ENCODE data around the gene GCN1. TPM values are rescaled to one million over a fixed set of nuclear protein-coding genes. Genes with fewer than 3 reads are reported as not detected.

The GCN1 gene
- total and polyA plus RNA-seq, 2 of the 8 experiments (the other 6 are each of a cell fraction or from before 2014, with no cell fraction given): 61.4 to 133 TPM

DNA sequence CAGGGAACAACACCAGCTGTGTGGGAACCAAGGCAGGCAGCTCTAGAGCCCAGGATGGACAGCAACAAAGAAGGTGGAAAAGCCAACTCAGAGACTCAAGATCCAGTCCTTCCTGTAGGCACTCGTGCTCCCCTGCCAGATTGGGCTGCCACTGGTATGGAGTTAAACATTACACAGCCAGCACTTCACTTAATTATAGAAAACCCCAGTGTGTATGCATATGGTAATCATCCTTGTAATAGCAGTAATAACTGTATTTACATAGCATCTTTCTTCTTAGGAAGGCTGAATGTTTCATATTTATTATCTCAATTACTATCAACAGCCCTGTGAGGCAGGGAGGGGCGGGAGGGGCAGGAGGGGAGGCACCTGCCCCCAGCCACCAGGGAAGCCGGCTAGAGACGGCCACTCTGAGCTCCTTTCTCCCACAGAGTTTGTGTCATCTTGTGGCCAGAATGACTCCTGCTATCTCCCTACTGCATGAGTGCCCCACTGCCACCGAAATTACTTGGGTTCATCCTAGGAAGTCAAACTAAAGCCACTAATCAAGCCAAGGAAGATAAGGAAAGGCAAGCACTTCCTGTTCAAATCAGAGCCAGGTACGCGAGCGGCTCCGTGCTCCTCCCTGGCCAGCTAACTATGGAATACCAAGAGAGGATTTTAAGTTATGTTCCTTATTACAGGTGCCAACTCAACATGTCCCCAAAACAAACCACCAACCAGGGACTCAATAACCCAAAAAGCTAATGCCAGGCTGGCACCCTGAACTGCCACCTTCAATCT lies 62.3 kb downstream of the GCN1 start:
- Histone ChIP-seq H4K8ac (ENCODE audit: extremely low read depth, insufficient read depth, low read length) (no peak overlapping the region), H2BK15ac (ENCODE audit: low read length) (no peak overlapping the region), H3K36me3 (ENCODE audit: control insufficient read depth in 2 of 4, insufficient read depth in 4 of 4, low read length in 3 of 4) (peaks cover 65 to 98% (median 87%) of the 10 kb centered on the region in 4 experiments), H3K4ac (replicated peaks; ENCODE audit: insufficient read length, low read depth, low read length) (no peak overlapping the region), H3K27ac (ENCODE audit: low read depth, low read length) (no peak overlapping the region), H3K56ac (replicated peaks; ENCODE audit: insufficient read length, low read depth, low read length) (no peak overlapping the region), H3K23me2 (ENCODE audit: low read depth, low read length) (no peaks in the 10 kb centered on the region), H4K20me1 (replicated peaks in 1 of 2; ENCODE audit: control insufficient read depth in 1 of 2, insufficient read depth in 2 of 2, low read length in 2 of 2) (peaks cover 0 to 6% of the 10 kb centered on the region in 2 experiments), H2AK5ac (ENCODE audit: low read depth, low read length) (no peak overlapping the region), H3K27me3 (replicated peaks in 1 of 4; ENCODE audit: control insufficient read depth in 3 of 4, extremely low read depth in 1 of 4, insufficient read depth in 3 of 4, low read length in 3 of 4) (no peaks in the 10 kb centered on the region; a peak in 1 of 7 replicates), H2BK5ac (ENCODE audit: low read depth, low read length) (no peak overlapping the region), H3K23ac (ENCODE audit: insufficient read length) (no peak overlapping the region), H3K4me2 (ENCODE audit: insufficient read depth in 1 of 2, low read depth in 2 of 2, low read length in 2 of 2) (no peak overlapping the region), H3K9me3 (ENCODE audit: insufficient read depth in 2 of 2, low read depth in 1 of 2, low read length in 1 of 2) (no peaks in the 10 kb centered on the region), H4K91ac (replicated peaks; ENCODE audit: insufficient read length, low read length) (no peak overlapping the region), H3K79me2 (ENCODE audit: control insufficient read depth in 1 of 2, insufficient read depth in 2 of 2, low read length in 2 of 2) (no peaks in the 10 kb centered on the region), H2BK12ac (ENCODE audit: low read depth, low read length) (no peak overlapping the region), H2BK120ac (replicated peaks; ENCODE audit: low read depth, low read length) (no peak overlapping the region), H2AFZ (ENCODE audit: low read length) (no peak overlapping the region), H3K79me1 (ENCODE audit: low read depth, low read length) (no peaks in the 10 kb centered on the region; the same call in none of the 2 replicates), H3K18ac (ENCODE audit: extremely low read depth, low read length) (no peak overlapping the region), H3K14ac (ENCODE audit: insufficient read length) (no peak overlapping the region), H3K9ac (replicated peaks in 1 of 4; ENCODE audit: extremely low read depth in 1 of 4, low read depth in 3 of 4, low read length in 3 of 4) (no peak overlapping the region), H2BK20ac (ENCODE audit: low read length) (no peak overlapping the region), H4K5ac (ENCODE audit: insufficient read length, low read depth, low read length) (no peak overlapping the region), H3K4me3 (ENCODE audit: extremely low read depth in 1 of 4, insufficient read depth in 2 of 4, low read depth in 3 of 4, low read length in 4 of 4) (no peak overlapping the region), H3K4me1 (replicated peaks in 1 of 4; ENCODE audit: control insufficient read depth in 3 of 4, insufficient read depth in 4 of 4, low read length in 3 of 4) (peaks cover 0 to 2% (median under 1%) of the 10 kb centered on the region in 4 experiments; a peak in 1 of 7 replicates)
- DNase-seq (ENCODE audit: low read depth in 1 of 2, low spot score in 2 of 2) (no peak), FAIRE-seq (no peak)
- ChIA-PET CTCF (ENCODE audit: partially characterized antibody) (interaction anchor here (0.6 to 1.2 kb wide), 3 partner anchors 11 to 1504 kb away, joined by 3 read pairs; no protein-coding TSS in a partner anchor), POLR2A (ENCODE audit: partially characterized antibody) (interaction anchor here (0.6 to 3.7 kb wide), 10 partner anchors 15 to 159 kb away, joined by 3 to 24 read pairs (median 3); partner anchors contain the start of genes GCN1, RAB35, RNU4-2 and RPLP0)
- 93% methylated on average over 9 of the region's 9 CpGs; no CpG with 5 or more reads in 1 of the 2 experiments for WGBS, 2 experiments (ENCODE audit: extremely low coverage in 1 of 2, insufficient coverage in 1 of 2, insufficient read length in 1 of 2, insufficient replicate concordance in 2 of 2, low coverage in 1 of 2, low lambda C conversion rate in 2 of 2, missing lambda C conversion rate in 1 of 2)
- no peak for TF ChIP-seq CTBP2 (IDR thresholded peaks at IDR 0.05; ENCODE audit: borderline replicate concordance, insufficient read depth, insufficient read length, low read length)
- TF ChIP-seq, protein P1, sequence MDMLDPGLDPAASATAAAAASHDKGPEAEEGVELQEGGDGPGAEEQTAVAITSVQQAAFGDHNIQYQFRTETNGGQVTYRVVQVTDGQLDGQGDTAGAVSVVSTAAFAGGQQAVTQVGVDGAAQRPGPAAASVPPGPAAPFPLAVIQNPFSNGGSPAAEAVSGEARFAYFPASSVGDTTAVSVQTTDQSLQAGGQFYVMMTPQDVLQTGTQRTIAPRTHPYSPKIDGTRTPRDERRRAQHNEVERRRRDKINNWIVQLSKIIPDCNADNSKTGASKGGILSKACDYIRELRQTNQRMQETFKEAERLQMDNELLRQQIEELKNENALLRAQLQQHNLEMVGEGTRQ (IDR thresholded peaks at IDR 0.05; ENCODE audit: low read length): no peak

All from H1 (cell line).